GM19397 (cell line): ENCODE data around the gene CASD1.

Experiments
- ATAC-seq: cut with Tn5 transposase; IDR thresholded peaks from one replicate; pipeline ENCODE4 v1.9.1; 2021; ENCODE audit warnings: mild to moderate bottlenecking, moderate library complexity; ENCODE audit not compliant: unreplicated experiment

The CASD1 gene

DNA sequence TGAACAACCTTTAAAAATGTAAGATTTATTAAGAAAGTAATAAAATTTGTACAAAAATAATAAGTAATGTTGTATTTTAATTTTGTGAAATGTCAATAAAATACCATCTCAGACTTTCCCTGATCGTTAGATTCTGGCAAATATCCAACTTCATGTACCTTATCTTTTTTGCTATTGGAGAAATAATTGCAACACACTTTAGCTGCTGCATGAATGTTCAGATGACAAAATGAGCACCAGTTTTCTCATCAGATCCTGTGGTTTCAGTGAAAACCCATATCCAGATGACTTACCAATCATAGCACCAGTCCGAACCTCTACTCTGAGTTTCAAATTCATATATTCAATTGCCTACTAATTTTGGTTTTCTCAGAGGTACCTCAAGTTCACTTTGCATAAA lies 69.9 kb downstream of the CASD1 start:
- no peak for ATAC-seq

DNA sequence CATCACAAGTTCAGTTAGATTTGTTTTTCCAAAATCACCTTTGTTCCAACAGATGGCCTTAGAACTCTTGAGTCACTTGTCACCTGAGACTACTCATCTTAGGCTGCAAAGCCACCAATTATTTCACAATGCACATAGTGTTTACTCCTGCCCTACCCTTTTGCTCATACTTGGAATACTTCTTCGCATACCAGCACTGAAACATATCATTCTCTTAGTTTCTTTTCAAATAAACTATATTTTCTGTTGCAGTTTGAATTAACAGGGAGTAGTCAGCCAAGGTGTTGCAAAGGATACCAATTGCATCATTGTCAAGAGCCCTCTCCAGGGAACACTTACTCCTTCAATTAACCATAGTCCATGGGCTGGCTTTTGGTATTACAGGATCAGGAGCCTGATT lies 71.0 kb downstream of the CASD1 start:
- no peak for ATAC-seq

GRCh38 chr7:94584113-94584512 lies 74.5 kb downstream of the CASD1 start:
- ATAC-seq: no peak

- no peak for ATAC-seq
Observed at GRCh38 chr7:94588075-94588474, 78.5 kb downstream of the CASD1 start.

DNA sequence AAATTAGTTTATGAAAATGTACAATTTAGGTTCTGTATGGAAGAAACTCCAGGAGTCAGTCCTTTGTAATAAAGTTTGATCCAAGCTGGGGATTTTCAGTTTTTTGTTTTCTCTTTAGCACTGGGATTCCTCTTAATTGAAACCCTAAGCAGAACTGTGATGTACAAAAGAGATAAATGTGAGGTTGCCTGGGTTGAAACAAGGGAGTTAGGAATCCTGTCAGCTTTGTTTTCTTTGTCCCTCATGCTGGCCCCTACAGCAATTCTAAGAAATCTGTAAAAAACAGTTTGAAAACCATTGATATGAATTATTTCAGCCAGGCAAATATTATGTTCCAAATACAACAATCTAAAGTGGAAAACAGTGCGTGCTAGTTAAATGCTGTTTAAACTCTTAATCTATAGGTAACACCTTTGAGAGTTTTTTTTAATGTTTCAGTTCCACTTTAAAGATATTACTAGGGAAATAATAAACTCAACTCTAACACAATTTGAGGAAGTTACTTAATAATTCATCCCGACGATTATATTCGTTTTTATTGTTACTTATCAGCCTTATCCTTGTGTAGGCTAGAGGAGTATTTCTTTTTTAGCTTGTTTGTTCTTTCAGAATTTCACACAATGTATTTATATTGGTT lies 81.0 kb downstream of the CASD1 start:
- peak; percentile 35 for ATAC-seq

- ATAC-seq: peak; percentile 75
Observed at GRCh38 chr7:94591176-94591575, 81.6 kb downstream of the CASD1 start.

DNA sequence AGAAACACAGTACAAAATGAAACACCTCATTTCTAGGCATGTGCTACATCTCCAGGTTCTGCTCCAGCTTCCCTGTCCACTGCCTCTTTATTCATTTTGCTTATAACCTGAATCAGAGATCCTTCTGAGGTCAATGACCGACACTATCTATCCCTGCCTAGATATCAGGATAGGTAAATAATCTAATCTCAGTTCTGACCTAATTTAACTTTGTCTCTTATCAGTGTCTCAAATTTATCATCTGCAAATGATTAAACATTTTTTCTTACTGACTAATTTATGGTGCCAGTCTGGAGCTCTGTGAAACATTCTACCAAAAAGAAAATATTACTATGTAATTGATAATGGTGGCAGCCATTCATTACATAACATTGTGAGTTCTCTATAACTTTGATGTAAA lies 85.3 kb downstream of the CASD1 start:
- ATAC-seq: no peak

GRCh38 chr7:94595717-94596116 lies 86.1 kb downstream of the CASD1 start:
- ATAC-seq: no peak

- no peak for ATAC-seq
Observed at GRCh38 chr7:94600267-94600666, 90.7 kb downstream of the CASD1 start.

- ATAC-seq: no peak
Observed at GRCh38 chr7:94602181-94602580, 92.6 kb downstream of the CASD1 start.

- no peak for ATAC-seq
Observed at GRCh38 chr7:94605031-94605430, 95.4 kb downstream of the CASD1 start.
